ENCODE data around the gene PRR20A. TPM values are rescaled to one million over a fixed set of nuclear protein-coding genes. Genes with fewer than 3 reads are reported as not detected.
"Not testable (repeated sequence)": the region's sequence is repeated elsewhere in the genome, so short reads cannot be mapped to it uniquely, and the experiment has no call there.

The PRR20A gene
- total RNA-seq (not detected), polyA plus RNA-seq (not detected)

DNA sequence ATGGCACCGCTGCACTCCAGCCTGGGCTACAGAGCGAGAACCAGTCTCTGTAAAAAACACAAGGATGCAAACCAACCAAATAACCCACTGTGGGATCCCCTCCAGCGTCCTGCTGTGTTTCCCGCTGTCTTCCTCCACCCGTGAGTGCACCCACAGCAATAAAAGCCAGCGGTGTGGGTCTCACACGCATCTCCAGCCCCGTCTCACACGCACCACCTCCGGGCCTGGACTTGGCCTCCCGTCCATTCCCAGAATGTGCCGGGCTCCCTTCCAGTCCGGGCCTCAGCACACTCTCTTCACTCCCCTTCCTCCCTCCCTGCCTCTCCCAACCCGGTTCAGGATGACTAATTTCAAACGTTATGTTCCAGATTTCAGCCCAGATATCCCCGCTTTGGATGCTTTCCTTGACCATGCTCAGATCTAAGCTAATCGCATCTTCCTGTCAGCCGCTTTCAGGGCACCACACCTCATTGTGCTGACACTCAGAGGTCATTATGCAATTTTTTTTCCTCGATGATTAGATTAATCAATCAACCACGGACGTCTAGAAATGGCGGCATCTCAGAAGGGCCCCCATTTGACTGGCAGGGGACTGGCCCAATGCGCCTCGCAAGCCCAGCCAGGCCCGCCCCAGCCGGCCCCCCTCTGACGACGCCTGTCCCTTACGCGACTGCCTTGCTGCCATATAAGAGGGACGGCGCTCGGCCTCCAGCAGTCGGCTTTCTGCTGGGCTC lies at the start of gene PRR20A:
Gene PRR20A, plus strand, starts transcription at position 684 of the 734 bp plus-strand sequence. CDS start 387 bp downstream, outside the sequence.
- not testable (repeated sequence) for H3K27ac ChIP-seq (ENCODE audit: low read depth in 1 of 2, low read length in 2 of 2); H3K27me3 ChIP-seq (ENCODE audit: control insufficient read depth in 4 of 4, insufficient read depth in 4 of 4, low read length in 3 of 4); H3K4me3 ChIP-seq (ENCODE audit: low read depth in 1 of 3, low read length in 3 of 3); H3K36me3 ChIP-seq (ENCODE audit: control insufficient read depth in 4 of 4, insufficient read depth in 3 of 4, low read depth in 1 of 4, low read length in 3 of 4); H3K9ac ChIP-seq (ENCODE audit: low read depth in 1 of 2, low read length in 2 of 2); H3K9me3 ChIP-seq (ENCODE audit: control insufficient read depth in 4 of 4, low read length in 3 of 4); H3K4me1 ChIP-seq (ENCODE audit: control insufficient read depth in 4 of 4, insufficient read depth in 4 of 4, low read length in 3 of 4); DNase-seq (ENCODE audit: low spot score)
- WGBS, result 97% methylated on average over 10 of the region's 34 CpGs

DNA sequence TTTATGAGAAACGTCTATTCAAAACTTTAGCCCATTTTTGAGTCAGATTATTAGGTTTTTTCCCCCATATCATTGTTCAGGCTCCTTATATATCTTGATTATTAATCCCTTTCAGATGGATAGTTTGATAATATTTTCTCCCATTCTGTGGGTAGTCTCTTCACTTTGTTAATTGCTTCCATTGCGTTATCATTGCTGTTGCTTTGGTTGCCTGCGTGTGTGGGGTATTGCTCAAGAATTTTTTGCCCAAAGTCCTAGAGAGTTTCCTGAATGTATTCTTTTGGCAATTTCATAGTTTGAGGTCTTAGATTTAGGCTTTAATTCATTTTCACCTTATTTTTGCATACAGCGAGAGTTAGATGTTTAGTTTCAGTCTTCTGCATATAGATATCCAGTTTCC lies 25.8 kb upstream of the PRR20A start:
- no peak overlapping the region for H3K9ac ChIP-seq (ENCODE audit: low read depth in 1 of 2, low read length in 2 of 2)
- H3K27ac ChIP-seq (ENCODE audit: low read depth in 1 of 2, low read length in 2 of 2), result no peak overlapping the region
- WGBS, result 76% methylated on average over 4 of the region's 4 CpGs
- no peaks in the 10 kb centered on the region for H3K36me3 ChIP-seq (ENCODE audit: control insufficient read depth in 4 of 4, insufficient read depth in 3 of 4, low read depth in 1 of 4, low read length in 3 of 4)
- no peaks in the 10 kb centered on the region for H3K9me3 ChIP-seq (ENCODE audit: control insufficient read depth in 4 of 4, low read length in 3 of 4)
- no peaks in the 10 kb centered on the region for H3K4me1 ChIP-seq (ENCODE audit: control insufficient read depth in 4 of 4, insufficient read depth in 4 of 4, low read length in 3 of 4)
- H3K27me3 ChIP-seq (ENCODE audit: control insufficient read depth in 4 of 4, insufficient read depth in 4 of 4, low read length in 3 of 4), result no peaks in the 10 kb centered on the region
- H3K4me3 ChIP-seq (ENCODE audit: low read depth in 1 of 3, low read length in 3 of 3), result no peak overlapping the region
- peak in 1 of 2 donors; percentile 13 for TF ChIP-seq HNF4A (conservative IDR thresholded peaks at IDR 0.05)
- no peak for TF ChIP-seq YY1 (IDR thresholded peaks at IDR 0.05)
- TF ChIP-seq, protein P1, sequence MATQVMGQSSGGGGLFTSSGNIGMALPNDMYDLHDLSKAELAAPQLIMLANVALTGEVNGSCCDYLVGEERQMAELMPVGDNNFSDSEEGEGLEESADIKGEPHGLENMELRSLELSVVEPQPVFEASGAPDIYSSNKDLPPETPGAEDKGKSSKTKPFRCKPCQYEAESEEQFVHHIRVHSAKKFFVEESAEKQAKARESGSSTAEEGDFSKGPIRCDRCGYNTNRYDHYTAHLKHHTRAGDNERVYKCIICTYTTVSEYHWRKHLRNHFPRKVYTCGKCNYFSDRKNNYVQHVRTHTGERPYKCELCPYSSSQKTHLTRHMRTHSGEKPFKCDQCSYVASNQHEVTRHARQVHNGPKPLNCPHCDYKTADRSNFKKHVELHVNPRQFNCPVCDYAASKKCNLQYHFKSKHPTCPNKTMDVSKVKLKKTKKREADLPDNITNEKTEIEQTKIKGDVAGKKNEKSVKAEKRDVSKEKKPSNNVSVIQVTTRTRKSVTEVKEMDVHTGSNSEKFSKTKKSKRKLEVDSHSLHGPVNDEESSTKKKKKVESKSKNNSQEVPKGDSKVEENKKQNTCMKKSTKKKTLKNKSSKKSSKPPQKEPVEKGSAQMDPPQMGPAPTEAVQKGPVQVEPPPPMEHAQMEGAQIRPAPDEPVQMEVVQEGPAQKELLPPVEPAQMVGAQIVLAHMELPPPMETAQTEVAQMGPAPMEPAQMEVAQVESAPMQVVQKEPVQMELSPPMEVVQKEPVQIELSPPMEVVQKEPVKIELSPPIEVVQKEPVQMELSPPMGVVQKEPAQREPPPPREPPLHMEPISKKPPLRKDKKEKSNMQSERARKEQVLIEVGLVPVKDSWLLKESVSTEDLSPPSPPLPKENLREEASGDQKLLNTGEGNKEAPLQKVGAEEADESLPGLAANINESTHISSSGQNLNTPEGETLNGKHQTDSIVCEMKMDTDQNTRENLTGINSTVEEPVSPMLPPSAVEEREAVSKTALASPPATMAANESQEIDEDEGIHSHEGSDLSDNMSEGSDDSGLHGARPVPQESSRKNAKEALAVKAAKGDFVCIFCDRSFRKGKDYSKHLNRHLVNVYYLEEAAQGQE (IDR thresholded peaks at IDR 0.05), result no peak
- DNase-seq (ENCODE audit: low spot score), result no peak

DNA sequence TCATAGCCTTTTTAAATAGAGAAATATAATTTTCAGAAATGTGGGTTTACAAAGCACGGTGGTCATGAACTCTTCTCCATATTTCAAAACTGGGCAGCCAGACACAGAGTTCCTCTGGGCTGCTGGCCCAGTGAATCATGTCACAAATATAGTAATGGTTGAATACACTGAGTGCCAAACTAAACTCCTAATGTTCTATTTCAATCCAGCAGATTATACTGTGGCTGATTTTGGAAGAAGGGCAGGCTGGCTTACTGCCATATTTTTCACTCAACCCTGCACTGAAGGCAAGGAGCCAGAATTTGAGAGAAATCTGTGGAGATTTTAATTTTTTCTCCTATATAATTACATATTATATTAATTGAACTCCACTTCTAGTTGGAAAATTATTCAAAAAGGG lies 17.0 kb upstream of the PRR20A start:
- Histone ChIP-seq H3K4me3 (ENCODE audit: low read depth in 1 of 3, low read length in 3 of 3) (no peak overlapping the region), H3K36me3 (ENCODE audit: control insufficient read depth in 4 of 4, insufficient read depth in 3 of 4, low read depth in 1 of 4, low read length in 3 of 4) (no peaks in the 10 kb centered on the region), H3K9me3 (ENCODE audit: control insufficient read depth in 4 of 4, low read length in 3 of 4) (no peaks in the 10 kb centered on the region), H3K27ac (ENCODE audit: low read depth in 1 of 2, low read length in 2 of 2) (peak overlapping the region in 1 of 2 donors; percentile 72), H3K9ac (ENCODE audit: low read depth in 1 of 2, low read length in 2 of 2) (no peak overlapping the region), H3K27me3 (ENCODE audit: control insufficient read depth in 4 of 4, insufficient read depth in 4 of 4, low read length in 3 of 4) (no peaks in the 10 kb centered on the region), H3K4me1 (ENCODE audit: control insufficient read depth in 4 of 4, insufficient read depth in 4 of 4, low read length in 3 of 4) (peaks cover 0 to 7% (median 3%) of the 10 kb centered on the region in 4 donors)
- 16% methylated on average over 1 of the region's 1 CpG for WGBS
- TF ChIP-seq FOXA1 (IDR thresholded peaks at IDR 0.05) (no peak), FOXA2 (IDR thresholded peaks at IDR 0.05) (peak; percentile 6), YY1 (IDR thresholded peaks at IDR 0.05) (peak; percentile 88), RXRA (IDR thresholded peaks at IDR 0.05) (peak; percentile 42 to 69), NR2F2 (IDR thresholded peaks at IDR 0.05) (no peak), SP1 (IDR thresholded peaks at IDR 0.05) (peak; percentile 57), GABPA (IDR thresholded peaks at IDR 0.05 in 1 of 2, conservative IDR thresholded peaks at IDR 0.05 in 1 of 2) (no peak), HNF4A (conservative IDR thresholded peaks at IDR 0.05) (peak; percentile 27 to 60), HNF4G (IDR thresholded peaks at IDR 0.05) (no peak), RAD21 (IDR thresholded peaks at IDR 0.05) (peak; percentile 47 to 56), JUND (IDR thresholded peaks at IDR 0.05) (peak; percentile 17 to 64)
- TF ChIP-seq, protein P2, sequence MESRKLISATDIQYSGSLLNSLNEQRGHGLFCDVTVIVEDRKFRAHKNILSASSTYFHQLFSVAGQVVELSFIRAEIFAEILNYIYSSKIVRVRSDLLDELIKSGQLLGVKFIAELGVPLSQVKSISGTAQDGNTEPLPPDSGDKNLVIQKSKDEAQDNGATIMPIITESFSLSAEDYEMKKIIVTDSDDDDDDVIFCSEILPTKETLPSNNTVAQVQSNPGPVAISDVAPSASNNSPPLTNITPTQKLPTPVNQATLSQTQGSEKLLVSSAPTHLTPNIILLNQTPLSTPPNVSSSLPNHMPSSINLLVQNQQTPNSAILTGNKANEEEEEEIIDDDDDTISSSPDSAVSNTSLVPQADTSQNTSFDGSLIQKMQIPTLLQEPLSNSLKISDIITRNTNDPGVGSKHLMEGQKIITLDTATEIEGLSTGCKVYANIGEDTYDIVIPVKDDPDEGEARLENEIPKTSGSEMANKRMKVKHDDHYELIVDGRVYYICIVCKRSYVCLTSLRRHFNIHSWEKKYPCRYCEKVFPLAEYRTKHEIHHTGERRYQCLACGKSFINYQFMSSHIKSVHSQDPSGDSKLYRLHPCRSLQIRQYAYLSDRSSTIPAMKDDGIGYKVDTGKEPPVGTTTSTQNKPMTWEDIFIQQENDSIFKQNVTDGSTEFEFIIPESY (IDR thresholded peaks at IDR 0.05), result peak; percentile 77
- TF ChIP-seq, protein P3, sequence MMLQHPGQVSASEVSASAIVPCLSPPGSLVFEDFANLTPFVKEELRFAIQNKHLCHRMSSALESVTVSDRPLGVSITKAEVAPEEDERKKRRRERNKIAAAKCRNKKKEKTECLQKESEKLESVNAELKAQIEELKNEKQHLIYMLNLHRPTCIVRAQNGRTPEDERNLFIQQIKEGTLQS (IDR thresholded peaks at IDR 0.05), result peak; percentile 21
- DNase-seq (ENCODE audit: low spot score), result no peak

All from liver (tissue), 9 donors.